ENCODE data around the gene FCMR.

The FCMR gene

GRCh38 chr1:206955476-206956451 is 34.0 kb upstream of the FCMR start:
- TF ChIP-seq, protein P1, sequence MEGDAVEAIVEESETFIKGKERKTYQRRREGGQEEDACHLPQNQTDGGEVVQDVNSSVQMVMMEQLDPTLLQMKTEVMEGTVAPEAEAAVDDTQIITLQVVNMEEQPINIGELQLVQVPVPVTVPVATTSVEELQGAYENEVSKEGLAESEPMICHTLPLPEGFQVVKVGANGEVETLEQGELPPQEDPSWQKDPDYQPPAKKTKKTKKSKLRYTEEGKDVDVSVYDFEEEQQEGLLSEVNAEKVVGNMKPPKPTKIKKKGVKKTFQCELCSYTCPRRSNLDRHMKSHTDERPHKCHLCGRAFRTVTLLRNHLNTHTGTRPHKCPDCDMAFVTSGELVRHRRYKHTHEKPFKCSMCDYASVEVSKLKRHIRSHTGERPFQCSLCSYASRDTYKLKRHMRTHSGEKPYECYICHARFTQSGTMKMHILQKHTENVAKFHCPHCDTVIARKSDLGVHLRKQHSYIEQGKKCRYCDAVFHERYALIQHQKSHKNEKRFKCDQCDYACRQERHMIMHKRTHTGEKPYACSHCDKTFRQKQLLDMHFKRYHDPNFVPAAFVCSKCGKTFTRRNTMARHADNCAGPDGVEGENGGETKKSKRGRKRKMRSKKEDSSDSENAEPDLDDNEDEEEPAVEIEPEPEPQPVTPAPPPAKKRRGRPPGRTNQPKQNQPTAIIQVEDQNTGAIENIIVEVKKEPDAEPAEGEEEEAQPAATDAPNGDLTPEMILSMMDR (IDR thresholded peaks at IDR 0.05; ENCODE audit: low read length, missing control alignments): no peak
- no peak for DNase-seq (ENCODE audit: low read depth)
- H3K4me3 ChIP-seq (replicated peaks; ENCODE audit: low read depth, low read length): no peak overlapping the region

- H3K4me3 ChIP-seq (replicated peaks; ENCODE audit: low read depth, low read length): no peak overlapping the region
- no peak for DNase-seq (ENCODE audit: low read depth)
- TF ChIP-seq, protein P1 (IDR thresholded peaks at IDR 0.05; ENCODE audit: low read length, missing control alignments): no peak
Measured at GRCh38 chr1:206954459-206955342, 33.0 kb upstream of the FCMR start.

- no peak overlapping the region for H3K4me3 ChIP-seq (replicated peaks; ENCODE audit: low read depth, low read length)
- TF ChIP-seq, protein P1 (IDR thresholded peaks at IDR 0.05; ENCODE audit: low read length, missing control alignments): no peak
- DNase-seq (ENCODE audit: low read depth): no peak
Measured at GRCh38 chr1:206953626-206954025, 31.9 kb upstream of the FCMR start.

- DNase-seq (ENCODE audit: low read depth): no peak
- TF ChIP-seq, protein P1 (IDR thresholded peaks at IDR 0.05; ENCODE audit: low read length, missing control alignments): no peak
- no peak overlapping the region for H3K4me3 ChIP-seq (replicated peaks; ENCODE audit: low read depth, low read length)
Measured at GRCh38 chr1:206953126-206953525, 31.4 kb upstream of the FCMR start.

DNA sequence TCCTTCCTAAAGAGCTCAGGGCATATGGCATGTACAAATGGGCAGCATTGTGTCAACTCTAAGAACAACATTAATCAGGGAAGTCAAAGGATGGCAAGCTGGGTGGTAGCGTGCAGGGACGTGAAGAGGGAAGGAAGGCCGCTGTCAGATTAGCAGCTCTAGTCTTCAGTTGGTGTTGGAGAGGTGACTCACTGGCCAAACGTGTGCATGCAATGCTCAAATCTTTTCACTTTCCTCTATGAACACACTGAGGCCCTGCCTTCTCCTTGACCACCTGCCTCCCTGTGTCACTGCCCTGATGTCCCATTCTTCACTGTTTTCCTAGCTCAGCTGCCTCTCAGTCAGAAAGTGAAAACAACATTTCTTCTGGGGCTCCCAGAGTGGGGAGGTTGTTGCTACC is 30.4 kb upstream of the FCMR start:
- no peak overlapping the region for H3K4me3 ChIP-seq (replicated peaks; ENCODE audit: low read depth, low read length)
- DNase-seq (ENCODE audit: low read depth): no peak
- TF ChIP-seq, protein P1 (IDR thresholded peaks at IDR 0.05; ENCODE audit: low read length, missing control alignments): no peak

DNA sequence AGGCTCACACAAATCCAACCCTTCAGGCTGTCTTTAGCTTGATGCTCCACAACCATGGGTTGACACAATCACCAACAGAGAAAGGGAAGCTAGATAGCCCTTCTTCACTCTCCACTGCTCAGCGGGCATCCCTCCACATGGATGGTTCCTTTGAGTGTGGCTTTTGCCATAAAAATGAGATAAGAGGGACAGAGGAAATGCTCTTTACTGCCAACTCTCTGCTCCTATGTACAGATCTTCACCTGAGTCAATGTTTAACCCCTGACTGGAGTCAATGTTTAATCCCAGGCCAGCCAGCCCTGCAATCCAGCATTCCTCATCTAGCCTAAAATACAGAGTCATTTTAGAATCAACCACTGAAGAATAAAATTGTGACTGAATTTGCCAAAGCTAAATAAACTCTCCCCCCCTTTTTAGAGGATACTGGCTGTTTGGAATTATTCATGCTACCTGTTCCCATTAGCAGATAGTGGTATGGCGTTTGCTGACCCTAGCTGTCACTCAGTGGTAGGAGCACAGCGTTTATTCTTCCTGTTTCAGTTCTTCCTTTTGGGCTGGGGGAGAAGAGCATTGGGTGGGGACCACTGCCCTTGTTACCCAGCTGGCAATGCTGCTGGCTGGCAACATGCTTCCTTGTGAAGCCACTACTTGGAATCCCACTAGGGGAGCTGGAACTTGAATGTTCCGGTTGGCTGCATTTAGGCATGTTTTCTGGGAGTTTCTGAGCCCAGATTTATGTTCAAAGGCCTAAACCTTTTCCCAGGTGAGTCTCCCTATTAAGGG is 29.8 kb upstream of the FCMR start:
- DNase-seq (ENCODE audit: low read depth): no peak
- H3K4me3 ChIP-seq (replicated peaks; ENCODE audit: low read depth, low read length): no peak overlapping the region
- TF ChIP-seq, protein P1 (IDR thresholded peaks at IDR 0.05; ENCODE audit: low read length, missing control alignments): no peak
